Activated CD4-positive, alpha-beta T cell treated with anti-CD3 and anti-CD28 coated beads, Interleukin-2, amount 10 ng/mL, durations not matched to agents 7 days and 5 days (primary cell): ENCODE measurements around the gene MS4A10. TPM values are rescaled to one million over a fixed set of nuclear protein-coding genes. Genes with fewer than 3 reads are reported as not detected.

Experiments used
- CTCF ChIA-PET: fragments of 350-600 bp; sonication (Branson Sonifier 250); formaldehyde crosslinking; loops from one replicate; lab custom pipeline; 2021; ENCODE audit warnings: antibody characterized with exemption; lab: Charles Lee
- POLR2A ChIA-PET: fragments of 350-600 bp; sonication (Branson Sonifier 250); formaldehyde crosslinking; loops from one replicate; lab custom pipeline; 2021; ENCODE audit warnings: antibody characterized with exemption; lab: Charles Lee
- DNase-seq: peaks from one replicate; pipeline ENCODE4 v3.0.0-alpha.2; 2020
- H3K27ac Mint-ChIP-seq: one replicate; pipeline ENCODE4 v1.8.0; 2021; ENCODE audit warnings: mild to moderate bottlenecking, moderate library complexity, mixed read lengths
- H3K27me3 Mint-ChIP-seq: one replicate; pipeline ENCODE4 v1.8.0; 2021; ENCODE audit warnings: mixed read lengths
- H3K36me3 Mint-ChIP-seq: one replicate; pipeline ENCODE4 v1.8.0; 2021; ENCODE audit warnings: low read depth, mixed read lengths
- H3K4me1 Mint-ChIP-seq: one replicate; pipeline ENCODE4 v1.8.0; 2021; ENCODE audit warnings: mixed read lengths
- H3K4me3 Mint-ChIP-seq: one replicate; pipeline ENCODE4 v1.8.0; 2021; ENCODE audit warnings: mild to moderate bottlenecking, moderate library complexity, mixed read lengths
- H3K9me3 Mint-ChIP-seq: one replicate; pipeline ENCODE4 v1.8.0; 2021; ENCODE audit warnings: mixed read lengths
- total RNA-seq, 2 experiments: library from RNA; stranded (reverse); gene quantifications; one replicate each; pipeline ENCODE4 v1.2.3, GENCODE V29; 2021

The MS4A10 gene
- total RNA-seq, 2 experiments from 2014 or later, result not detected

DNA sequence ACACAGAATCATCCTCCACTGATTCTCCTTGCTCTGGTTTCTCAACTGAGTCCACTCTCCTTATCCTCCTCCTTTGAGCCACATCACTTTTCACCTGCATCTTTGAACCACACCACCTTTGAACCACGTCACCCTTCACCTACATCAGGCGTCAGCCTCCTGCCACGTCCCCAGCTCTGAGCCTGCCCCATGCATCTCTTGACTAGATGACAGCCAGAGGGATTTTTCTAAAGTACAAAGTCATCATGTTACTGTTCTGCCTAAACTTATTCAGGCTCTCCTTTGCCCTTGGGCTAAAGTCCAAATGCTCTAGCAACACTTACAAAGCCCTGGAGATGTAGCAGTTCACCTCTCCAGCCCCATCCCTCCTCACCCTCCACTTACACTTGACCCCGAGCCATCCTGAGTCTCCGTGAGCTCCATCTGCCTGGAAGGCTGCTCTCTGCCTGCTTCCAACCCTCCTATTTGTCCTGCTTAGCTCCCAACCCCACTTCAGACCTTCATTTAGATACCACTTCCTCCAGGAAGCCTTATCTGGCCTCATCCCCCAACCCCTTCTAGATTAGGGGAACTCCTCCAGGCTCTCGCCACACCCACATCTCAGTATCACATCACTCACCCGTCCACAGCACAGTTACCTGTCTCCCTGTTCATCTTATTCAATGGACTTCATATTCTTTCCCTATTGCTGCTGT lies 3.7 kb upstream of the MS4A10 start:
- H3K27me3 Mint-ChIP-seq, result peaks cover 12% of the 10 kb centered on the region
- ChIA-PET POLR2A (no interaction called here), CTCF (no interaction called here)
- H3K36me3 Mint-ChIP-seq, result no peaks in the 10 kb centered on the region
- no peaks in the 10 kb centered on the region for H3K9me3 Mint-ChIP-seq
- no peak for DNase-seq
- no peak overlapping the region for H3K4me3 Mint-ChIP-seq
- H3K4me1 Mint-ChIP-seq, result no peaks in the 10 kb centered on the region
- H3K27ac Mint-ChIP-seq, result no peak overlapping the region

- no peak for DNase-seq
- Mint-ChIP-seq H3K27ac (no peak overlapping the region), H3K27me3 (peaks cover 10% of the 10 kb centered on the region), H3K4me1 (no peaks in the 10 kb centered on the region), H3K36me3 (no peaks in the 10 kb centered on the region), H3K4me3 (no peak overlapping the region), H3K9me3 (no peaks in the 10 kb centered on the region)
- POLR2A ChIA-PET, result no interaction called here
- CTCF ChIA-PET, result no interaction called here
Measured at GRCh38 chr11:60781981-60782316, 3.2 kb upstream of the MS4A10 start.

- peaks cover 5% of the 10 kb centered on the region for H3K27me3 Mint-ChIP-seq
- H3K36me3 Mint-ChIP-seq, result no peaks in the 10 kb centered on the region
- no peak overlapping the region for H3K4me3 Mint-ChIP-seq
- no peak overlapping the region for H3K27ac Mint-ChIP-seq
- CTCF ChIA-PET, result no interaction called here
- no peaks in the 10 kb centered on the region for H3K4me1 Mint-ChIP-seq
- H3K9me3 Mint-ChIP-seq, result no peaks in the 10 kb centered on the region
- no peak for DNase-seq
- POLR2A ChIA-PET, result no interaction called here
Measured at GRCh38 chr11:60782393-60783140, 2.6 kb upstream of the MS4A10 start.

DNA sequence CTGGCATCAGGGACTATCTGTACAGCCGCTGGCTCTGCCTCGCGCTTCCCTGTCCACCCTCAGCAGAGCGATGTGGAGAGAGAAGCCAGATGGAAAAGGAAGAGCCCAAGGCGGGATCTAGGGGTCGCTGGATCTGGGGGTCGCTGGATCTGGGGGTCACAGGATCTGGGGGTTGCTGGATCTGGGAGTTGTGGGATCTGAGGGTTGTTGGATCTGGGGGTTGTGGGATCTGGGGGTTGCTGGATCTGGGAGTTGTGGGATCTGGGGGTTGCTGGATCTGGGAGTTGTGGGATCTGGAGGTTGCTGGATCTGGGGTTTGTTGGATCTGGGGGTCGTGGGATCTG lies 2.0 kb upstream of the MS4A10 start:
- H3K4me1 Mint-ChIP-seq, result no peaks in the 10 kb centered on the region
- ChIA-PET POLR2A (no interaction called here), CTCF (no interaction called here)
- DNase-seq, result no peak
- H3K36me3 Mint-ChIP-seq, result no peaks in the 10 kb centered on the region
- H3K9me3 Mint-ChIP-seq, result no peaks in the 10 kb centered on the region
- peaks cover 2% of the 10 kb centered on the region for H3K27me3 Mint-ChIP-seq
- no peak overlapping the region for H3K4me3 Mint-ChIP-seq
- H3K27ac Mint-ChIP-seq, result no peak overlapping the region

GRCh38 chr11:60783911-60784310 lies 1.2 kb upstream of the MS4A10 start:
- CTCF ChIA-PET, result interaction anchor here (1.3 to 1.4 kb wide), 2 partner anchors 10 to 89 kb away, joined by 3 read pairs; no protein-coding TSS in a partner anchor
- Mint-ChIP-seq H3K4me1 (no peaks in the 10 kb centered on the region), H3K4me3 (no peak overlapping the region)

DNA sequence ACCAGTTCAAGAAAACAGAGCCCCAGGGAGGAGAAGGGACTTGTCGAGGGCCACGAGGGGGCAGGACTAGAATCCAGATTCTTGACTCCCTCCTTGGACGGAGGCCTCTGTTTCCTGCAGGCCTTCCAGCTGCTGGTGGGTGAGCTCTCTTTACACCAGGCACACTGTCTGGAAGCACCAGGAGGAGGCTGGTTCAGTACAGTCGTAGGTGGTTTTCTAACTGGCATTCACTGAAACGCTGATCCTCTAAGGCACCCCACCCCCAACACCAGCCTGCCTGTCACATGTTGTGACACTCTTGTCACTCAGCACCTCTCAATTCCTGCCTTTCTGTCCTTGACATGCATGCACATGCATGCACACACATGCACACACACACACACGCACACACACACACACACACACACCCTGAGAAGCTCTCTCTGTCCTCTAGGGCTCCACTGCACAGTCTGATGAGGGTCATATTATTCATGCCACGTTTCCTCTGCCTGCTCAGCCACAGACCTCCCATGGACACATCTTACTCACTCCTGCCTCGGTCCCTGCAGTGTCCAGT lies 751 bp downstream of the MS4A10 start:
- no peaks in the 10 kb centered on the region for H3K36me3 Mint-ChIP-seq
- no peak overlapping the region for H3K4me3 Mint-ChIP-seq
- H3K27me3 Mint-ChIP-seq, result no peaks in the 10 kb centered on the region
- DNase-seq, result no peak
- H3K27ac Mint-ChIP-seq, result no peak overlapping the region
- H3K4me1 Mint-ChIP-seq, result no peaks in the 10 kb centered on the region
- H3K9me3 Mint-ChIP-seq, result no peaks in the 10 kb centered on the region
- CTCF ChIA-PET, result interaction anchor here (1.4 kb wide), 1 partner anchor 10 kb away, joined by 3 read pairs; no protein-coding TSS in a partner anchor
- POLR2A ChIA-PET, result no interaction called here

More at GRCh38 chr11:60783911-60784310, 1.2 kb upstream of the MS4A10 start:
- Mint-ChIP-seq H3K9me3 (no peaks in the 10 kb centered on the region), H3K27ac (no peak overlapping the region), H3K27me3 (no peaks in the 10 kb centered on the region), H3K36me3 (no peaks in the 10 kb centered on the region)
- DNase-seq, result no peak
- POLR2A ChIA-PET, result no interaction called here

DNA sequence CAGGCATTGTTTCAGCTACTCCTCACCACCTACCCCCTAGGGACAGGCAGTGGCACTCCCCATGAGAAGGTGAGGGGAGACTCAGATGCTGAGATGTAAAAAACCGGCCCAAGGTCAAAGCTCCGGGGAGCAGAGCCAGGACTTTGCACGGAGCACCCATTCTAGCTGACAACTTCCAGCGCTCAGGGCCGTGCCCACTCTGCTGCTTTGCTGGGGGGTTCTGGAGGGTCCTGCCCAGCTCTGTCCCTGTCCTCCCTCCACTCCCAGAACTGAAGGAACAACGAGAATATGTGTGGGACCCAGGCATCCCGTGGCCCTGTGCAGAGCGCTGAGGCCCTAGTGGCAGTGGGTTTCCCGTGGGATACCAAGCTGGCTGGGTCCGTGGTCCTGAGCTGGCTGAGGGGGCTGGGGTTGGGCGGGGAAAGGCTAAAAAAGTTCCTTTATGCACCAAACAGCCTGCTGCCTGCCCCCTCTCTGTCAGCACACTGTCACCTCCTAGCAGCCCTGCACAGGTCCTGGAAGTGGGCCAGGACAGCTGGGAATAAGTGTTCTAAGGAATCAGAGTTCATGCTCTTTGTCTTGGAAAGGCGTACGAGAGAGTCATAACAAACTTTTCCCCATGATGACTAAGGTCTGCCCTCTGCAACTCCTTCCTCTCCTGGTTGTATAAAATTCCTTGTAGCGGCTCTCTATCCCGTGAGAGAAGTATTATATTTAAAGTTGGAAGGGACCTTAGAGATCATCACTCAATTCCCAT lies 1.9 kb downstream of the MS4A10 start:
- Mint-ChIP-seq H3K4me3 (no peak overlapping the region), H3K27me3 (peaks cover 4% of the 10 kb centered on the region), H3K4me1 (no peaks in the 10 kb centered on the region), H3K36me3 (no peaks in the 10 kb centered on the region), H3K27ac (no peak overlapping the region), H3K9me3 (no peaks in the 10 kb centered on the region)
- ChIA-PET POLR2A (no interaction called here), CTCF (no interaction called here)
- DNase-seq, result no peak

- CTCF ChIA-PET, result interaction anchor here (2.2 kb wide), 1 partner anchor 13 kb away, joined by 6 read pairs; no protein-coding TSS in a partner anchor
- peaks cover 6% of the 10 kb centered on the region for H3K27me3 Mint-ChIP-seq
- no peak for DNase-seq
- no peak overlapping the region for H3K27ac Mint-ChIP-seq
- no peaks in the 10 kb centered on the region for H3K9me3 Mint-ChIP-seq
- no peaks in the 10 kb centered on the region for H3K36me3 Mint-ChIP-seq
- no peaks in the 10 kb centered on the region for H3K4me1 Mint-ChIP-seq
- POLR2A ChIA-PET, result no interaction called here
- H3K4me3 Mint-ChIP-seq, result no peak overlapping the region
Measured at GRCh38 chr11:60788401-60789125, 3.4 kb downstream of the MS4A10 start.

- CTCF ChIA-PET, result no interaction called here
Measured at GRCh38 chr11:60790726-60791125, 5.6 kb downstream of the MS4A10 start.

DNA sequence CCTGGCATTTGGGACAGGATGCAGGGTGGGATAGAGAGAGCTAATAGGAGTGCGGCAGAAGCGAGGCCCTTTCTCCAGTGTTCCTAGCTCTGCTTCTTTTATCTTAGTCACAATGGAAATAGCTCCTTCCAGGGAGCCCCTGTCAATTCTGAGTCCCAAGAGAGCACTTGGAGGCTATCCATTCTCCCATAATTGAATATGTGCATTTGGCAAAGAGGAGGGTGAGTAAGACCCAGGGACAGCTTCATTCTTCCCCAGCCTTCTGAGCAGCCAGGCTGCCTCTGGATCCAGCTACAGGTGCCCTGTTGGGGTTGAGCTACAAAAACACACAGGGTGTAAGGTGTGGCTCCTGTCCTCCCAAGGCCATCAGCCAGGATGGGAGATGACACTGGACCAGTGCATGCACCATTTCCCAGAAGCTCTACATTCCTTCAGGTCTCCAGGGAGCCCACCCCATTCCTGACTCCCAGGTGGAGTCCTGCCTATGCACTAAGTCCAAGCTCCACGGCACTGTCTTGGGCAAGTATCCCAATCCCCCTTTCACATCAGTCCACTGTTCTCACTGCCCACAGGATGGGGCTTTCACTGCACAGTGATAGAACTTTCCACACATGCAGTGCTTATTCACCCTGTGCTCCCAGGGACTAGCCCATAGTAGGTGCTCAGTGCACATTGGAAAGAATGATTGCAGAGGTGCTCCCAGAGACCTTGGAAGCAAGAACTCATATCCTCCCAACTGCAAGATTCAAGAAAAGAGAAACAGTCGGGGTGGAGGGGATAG lies 6.2 kb downstream of the MS4A10 start:
- H3K4me1 Mint-ChIP-seq, result no peaks in the 10 kb centered on the region
- peaks cover 6% of the 10 kb centered on the region for H3K27me3 Mint-ChIP-seq
- ChIA-PET CTCF (no interaction called here), POLR2A (no interaction called here)
- H3K36me3 Mint-ChIP-seq, result no peaks in the 10 kb centered on the region
- no peak overlapping the region for H3K27ac Mint-ChIP-seq
- no peak for DNase-seq
- H3K9me3 Mint-ChIP-seq, result no peaks in the 10 kb centered on the region
- H3K4me3 Mint-ChIP-seq, result no peak overlapping the region

More at GRCh38 chr11:60790726-60791125, 5.6 kb downstream of the MS4A10 start:
- H3K4me1 Mint-ChIP-seq, result no peaks in the 10 kb centered on the region
- no peaks in the 10 kb centered on the region for H3K36me3 Mint-ChIP-seq
- H3K27ac Mint-ChIP-seq, result no peak overlapping the region
- H3K27me3 Mint-ChIP-seq, result peaks cover 6% of the 10 kb centered on the region
- no peak overlapping the region for H3K4me3 Mint-ChIP-seq
- no peaks in the 10 kb centered on the region for H3K9me3 Mint-ChIP-seq
- DNase-seq, result no peak
- POLR2A ChIA-PET, result no interaction called here

- Mint-ChIP-seq H3K9me3 (no peaks in the 10 kb centered on the region), H3K27ac (no peak overlapping the region), H3K4me1 (no peaks in the 10 kb centered on the region), H3K36me3 (no peaks in the 10 kb centered on the region), H3K4me3 (no peak overlapping the region), H3K27me3 (peaks cover 6% of the 10 kb centered on the region)
- POLR2A ChIA-PET, result no interaction called here
- CTCF ChIA-PET, result interaction anchor here (1.2 kb wide), 1 partner anchor 28 kb away, joined by 3 read pairs; no protein-coding TSS in a partner anchor
- no peak for DNase-seq
Measured at GRCh38 chr11:60792521-60792920, 7.4 kb downstream of the MS4A10 start.

DNA sequence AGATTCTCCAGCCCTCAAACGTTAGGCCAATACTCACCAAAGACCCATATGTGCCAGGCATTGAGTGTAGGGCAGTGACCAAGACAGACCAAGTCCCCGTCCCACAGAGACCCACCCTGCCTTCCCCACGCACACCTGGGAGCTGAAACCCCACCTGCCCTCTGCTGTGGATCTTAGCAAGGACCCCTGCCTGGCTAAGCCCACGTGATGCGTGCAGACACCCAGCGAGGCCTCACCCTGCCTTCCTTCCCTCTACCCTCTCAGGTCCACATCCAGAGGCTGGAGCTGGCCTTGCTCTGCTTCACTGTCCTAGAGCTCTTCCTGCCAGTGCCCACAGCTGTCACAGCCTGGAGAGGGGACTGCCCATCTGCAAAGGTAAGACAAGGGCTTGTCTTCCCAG lies 10.2 kb downstream of the MS4A10 start:
- H3K4me1 Mint-ChIP-seq, result no peaks in the 10 kb centered on the region
- ChIA-PET CTCF (interaction anchor here (1.2 kb wide), 1 partner anchor 10 kb away, joined by 3 read pairs; the partner anchor contains the start of gene MS4A10), POLR2A (no interaction called here)
- no peaks in the 10 kb centered on the region for H3K9me3 Mint-ChIP-seq
- DNase-seq, result no peak
- no peaks in the 10 kb centered on the region for H3K36me3 Mint-ChIP-seq
- no peak overlapping the region for H3K27ac Mint-ChIP-seq
- H3K4me3 Mint-ChIP-seq, result no peak overlapping the region
- H3K27me3 Mint-ChIP-seq, result peaks cover 11% of the 10 kb centered on the region
